Progenitor cell of endocrine pancreas (in vitro differentiated cells): Measurements from ENCODE around the gene CDC42BPB. TPM values are rescaled to one million over a fixed set of nuclear protein-coding genes. Genes with fewer than 3 reads are reported as not detected.
"Not testable (repeated sequence)": the region's sequence is repeated elsewhere in the genome, so short reads cannot be mapped to it uniquely, and the experiment has no call there.

Experiments
- DNase-seq: peaks from one replicate; pipeline ENCODE4 v3.0.0; 2021; ENCODE audit warnings: low spot score; ENCODE audit not compliant: unreplicated experiment
- H3K27ac Mint-ChIP-seq: 2 replicates; pipeline ENCODE4 v1.8.0; 2021; ENCODE audit warnings: mild to moderate bottlenecking, moderate library complexity, mixed read lengths
- H3K27me3 Mint-ChIP-seq: 2 replicates; pipeline ENCODE4 v1.8.0; 2021; ENCODE audit warnings: mixed read lengths
- H3K36me3 Mint-ChIP-seq: 2 replicates; pipeline ENCODE4 v1.8.0; 2022; ENCODE audit warnings: mixed read lengths; ENCODE audit not compliant: insufficient read depth
- H3K4me1 Mint-ChIP-seq: 2 replicates; pipeline ENCODE4 v1.8.0; 2021; ENCODE audit warnings: low read depth, mixed read lengths
- H3K4me3 Mint-ChIP-seq: 2 replicates; pipeline ENCODE4 v1.8.0; 2021; ENCODE audit warnings: low read depth, mild to moderate bottlenecking, moderate library complexity, mixed read lengths
- H3K9me3 Mint-ChIP-seq: 2 replicates; pipeline ENCODE4 v1.8.0; 2021; ENCODE audit warnings: low read depth, mixed read lengths
- CTCF ChIP-seq: fragments of 200-600 bp; sonication (generic); IDR thresholded peaks from one replicate; pipeline ENCODE4 v1.5.0; 2021; ENCODE audit warnings: antibody characterized with exemption, mild to moderate bottlenecking; ENCODE audit not compliant: unreplicated experiment
- total RNA-seq: library from RNA; stranded (reverse); gene quantifications from 2 replicates; pipeline ENCODE4 v1.2.1, GENCODE V29; 2021

CDC42BPB gene
- total RNA-seq, 1 donor from 2014 or later = 105 TPM

- Mint-ChIP-seq H3K27ac (no peak overlapping the region), H3K36me3 (peaks cover 19% of the 10 kb centered on the region)
Measured at GRCh38 chr14:102900631-102901571, 156.4 kb downstream of the CDC42BPB start.

GRCh38 chr14:102899516-102899900, 157.8 kb downstream of the CDC42BPB start:
- Mint-ChIP-seq H3K9me3 (no peaks in the 10 kb centered on the region), H3K4me3 (no peak overlapping the region), H3K27ac (no peak overlapping the region), H3K36me3 (peaks cover 13% of the 10 kb centered on the region), H3K4me1 (no peaks in the 10 kb centered on the region), H3K27me3 (no peaks in the 10 kb centered on the region)
- DNase-seq = no peak
- TF ChIP-seq CTCF = no peak

More at GRCh38 chr14:102900631-102901571, 156.4 kb downstream of the CDC42BPB start:
- no peaks in the 10 kb centered on the region for H3K4me1 Mint-ChIP-seq
- no peak for DNase-seq
- TF ChIP-seq CTCF = no peak
- H3K9me3 Mint-ChIP-seq = no peaks in the 10 kb centered on the region
- no peaks in the 10 kb centered on the region for H3K27me3 Mint-ChIP-seq
- no peak overlapping the region for H3K4me3 Mint-ChIP-seq

- Mint-ChIP-seq H3K27ac (no peak overlapping the region), H3K36me3 (peaks cover 13% of the 10 kb centered on the region)
Measured at GRCh38 chr14:102898776-102899515, 158.4 kb downstream of the CDC42BPB start.

GRCh38 chr14:102898298-102898697, 159.1 kb downstream of the CDC42BPB start:
- Mint-ChIP-seq H3K27ac (no peak overlapping the region), H3K27me3 (no peaks in the 10 kb centered on the region), H3K4me3 (no peak overlapping the region), H3K9me3 (no peaks in the 10 kb centered on the region), H3K4me1 (no peaks in the 10 kb centered on the region), H3K36me3 (peaks cover 10% of the 10 kb centered on the region)
- TF ChIP-seq CTCF = no peak
- DNase-seq = no peak

More at GRCh38 chr14:102898776-102899515, 158.4 kb downstream of the CDC42BPB start:
- no peaks in the 10 kb centered on the region for H3K4me1 Mint-ChIP-seq
- no peaks in the 10 kb centered on the region for H3K9me3 Mint-ChIP-seq
- DNase-seq = no peak
- H3K27me3 Mint-ChIP-seq = no peaks in the 10 kb centered on the region
- no peak for TF ChIP-seq CTCF
- no peak overlapping the region for H3K4me3 Mint-ChIP-seq

GRCh38 chr14:102897299-102898027, 159.9 kb downstream of the CDC42BPB start:
- Mint-ChIP-seq H3K4me3 (no peak overlapping the region), H3K27me3 (no peaks in the 10 kb centered on the region), H3K9me3 (no peaks in the 10 kb centered on the region), H3K4me1 (no peaks in the 10 kb centered on the region), H3K36me3 (peaks cover 9% of the 10 kb centered on the region), H3K27ac (no peak overlapping the region)
- TF ChIP-seq CTCF = no peak
- no peak for DNase-seq

- DNase-seq, H3K27me3 Mint-ChIP-seq, H3K27ac Mint-ChIP-seq: not testable (repeated sequence)
Measured at GRCh38 chr14:102896735-102897134, 160.6 kb downstream of the CDC42BPB start.

More at GRCh38 chr14:102896735-102897134, 160.6 kb downstream of the CDC42BPB start:
- not testable (repeated sequence) for H3K36me3 Mint-ChIP-seq, H3K4me3 Mint-ChIP-seq, H3K4me1 Mint-ChIP-seq, H3K9me3 Mint-ChIP-seq
